ENCODE measurements around the gene ORMDL1.

GRCh38 chr2:189798312-189799029, 14.3 kb upstream of the ORMDL1 start:
- TF ChIP-seq RAD21 (IDR thresholded peaks at IDR 0.05; ENCODE audit: low read length) = peak; percentile 77
- peak; percentile 70 for TF ChIP-seq CTCF (conservative IDR thresholded peaks at IDR 0.05; ENCODE audit: low read depth, low read length)

Data from IMR-90 (cell line).